Measurements from ENCODE around the gene MYBPC2.
"Not testable (repeated sequence)": the region's sequence is repeated elsewhere in the genome, so short reads cannot be mapped to it uniquely, and the experiment has no call there.

MYBPC2 gene

DNA sequence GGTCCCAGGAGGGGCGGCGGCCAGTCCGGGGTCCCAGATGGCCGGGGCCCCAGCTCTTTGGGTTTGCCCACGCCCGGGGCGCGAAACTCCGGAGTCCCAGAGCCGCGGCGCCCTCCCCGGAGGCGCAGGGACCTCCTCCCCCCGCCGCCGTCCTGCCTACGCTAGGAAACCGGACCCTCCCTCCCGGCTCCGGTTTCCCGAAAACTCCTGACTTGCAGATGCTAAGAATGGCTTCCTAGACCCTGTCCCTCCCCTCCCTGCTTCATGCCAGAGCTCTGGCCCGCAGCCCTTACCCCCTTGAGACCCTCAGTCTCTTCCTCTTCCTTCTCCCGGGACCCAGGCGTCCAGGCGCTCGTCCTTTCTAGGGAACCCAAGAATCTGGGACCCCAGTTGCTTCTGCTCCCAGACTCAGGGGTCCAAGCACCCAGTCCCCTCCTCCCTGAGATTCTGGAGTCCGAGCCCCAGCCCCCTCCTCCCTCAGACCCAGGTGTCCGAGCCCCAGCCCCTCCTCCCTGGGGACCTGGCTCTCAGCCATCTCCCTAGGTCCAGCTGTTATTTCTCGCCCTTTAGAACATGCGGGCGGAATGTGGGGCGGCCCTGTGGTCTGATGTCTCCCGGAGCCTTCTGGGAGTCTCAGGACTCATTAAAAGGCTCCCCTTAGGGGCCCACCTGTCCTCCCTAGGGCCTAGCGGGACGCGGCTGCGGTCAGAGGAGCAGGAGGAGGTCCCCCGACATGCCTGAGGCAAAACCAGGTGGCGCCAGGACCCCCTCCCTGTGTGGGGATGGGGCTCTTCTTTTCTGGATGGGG, at the start of gene MYBPC2:
Gene MYBPC2, plus strand, starts transcription at position 672 of the 808 bp plus-strand sequence. Its CDS starts 62 bp downstream, at position 734.
- DNase-seq (ENCODE audit: low read depth in 2 of 2), result no peak

DNA sequence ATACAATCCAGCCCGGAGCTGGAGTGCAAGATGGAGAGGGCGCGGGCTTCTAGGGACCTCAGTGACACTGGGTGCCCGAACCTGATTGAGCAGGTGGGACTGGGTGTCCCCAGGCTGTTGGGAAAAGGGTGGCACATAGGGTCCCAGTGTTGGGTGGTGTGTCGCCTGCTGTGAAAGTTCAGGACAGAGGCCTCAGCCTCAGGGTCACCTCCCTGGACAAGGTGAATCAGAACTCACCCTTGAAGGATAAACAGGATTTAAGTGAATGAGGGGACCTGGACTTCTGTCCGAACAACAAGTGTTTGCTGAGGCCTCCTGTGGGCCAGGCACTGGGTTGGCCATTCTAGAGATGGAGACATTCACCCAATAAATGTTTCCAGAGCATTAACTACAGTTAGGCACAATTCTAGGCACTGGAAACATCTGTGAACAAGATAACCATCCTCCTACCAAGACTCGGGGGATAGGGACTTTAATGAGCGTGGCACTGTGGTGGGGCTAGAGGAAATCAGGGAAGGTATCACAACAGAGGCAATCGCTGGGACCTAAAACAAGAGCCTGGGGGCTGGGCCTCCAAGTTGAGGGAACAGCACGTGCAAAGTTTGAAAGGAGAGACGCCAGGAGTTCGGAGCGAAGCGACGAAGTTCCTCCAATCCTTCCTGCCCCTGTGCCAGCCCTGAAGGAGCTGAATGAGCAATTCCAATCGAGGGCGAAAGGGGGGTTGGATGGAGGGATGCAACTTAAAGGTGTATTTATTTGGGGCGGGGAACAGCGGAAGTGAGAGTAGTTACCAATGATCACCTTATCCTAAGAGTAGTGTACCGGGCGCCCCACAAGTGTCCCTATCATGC, 49.5 kb upstream of the MYBPC2 start:
- DNase-seq (ENCODE audit: low read depth in 2 of 2), result no peak

DNA sequence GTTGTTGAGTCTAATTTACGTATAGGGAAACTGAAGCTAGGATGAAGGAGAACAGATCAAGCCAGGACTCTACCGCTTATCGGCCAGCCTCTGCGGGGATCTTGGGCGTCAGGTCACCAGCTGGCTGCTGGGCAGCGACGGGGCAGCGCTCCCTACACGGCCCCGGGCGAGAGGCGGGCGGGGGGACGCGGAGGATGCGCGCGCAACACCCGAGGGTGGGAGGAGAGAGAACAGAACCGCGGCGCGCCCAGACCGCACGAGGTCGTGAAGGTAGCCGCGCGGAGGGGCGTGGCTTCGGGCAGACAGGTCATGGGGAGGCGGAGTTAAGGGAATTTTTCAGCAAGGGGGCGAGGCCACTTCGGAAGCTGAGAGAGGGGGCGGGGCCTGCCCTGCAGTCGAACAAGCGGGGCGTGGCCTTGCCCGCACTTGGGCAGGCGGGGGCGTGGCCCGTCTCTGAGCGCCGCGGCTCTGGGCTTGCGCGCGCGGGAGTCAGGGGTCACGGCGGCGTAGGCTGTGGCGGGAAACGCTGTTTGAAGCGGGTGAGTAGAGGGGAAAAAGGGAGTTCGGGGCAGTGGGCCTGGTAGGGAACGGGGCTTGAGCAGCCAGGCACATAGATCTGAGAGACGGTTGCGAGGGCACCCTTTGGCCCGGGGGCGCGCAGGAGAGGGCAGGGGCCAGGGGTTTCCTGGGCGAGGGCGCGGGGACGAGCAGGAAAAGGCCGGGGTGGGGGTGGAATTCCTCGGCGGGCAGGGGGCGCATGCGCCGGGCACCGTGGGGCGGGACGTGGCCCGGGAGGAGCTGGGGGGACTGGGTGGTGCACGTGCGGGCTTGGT, 48.6 kb upstream of the MYBPC2 start, which contains the start of gene POLD1:
Gene POLD1, plus strand, starts transcription at position 496 of the 833 bp plus-strand sequence. CDS start 14,505 bp downstream, outside the sequence.
- peak; percentile 98 for DNase-seq (ENCODE audit: low read depth in 2 of 2)

GRCh38 chr19:50384685-50385535, 47.8 kb upstream of the MYBPC2 start:
- DNase-seq (ENCODE audit: low read depth in 2 of 2), result no peak

GRCh38 chr19:50387176-50387867, 45.4 kb upstream of the MYBPC2 start:
- no peak for DNase-seq (ENCODE audit: low read depth in 2 of 2)

- no peak for DNase-seq (ENCODE audit: low read depth in 2 of 2)
Observed at GRCh38 chr19:50387868-50388245, 44.8 kb upstream of the MYBPC2 start.

GRCh38 chr19:50390295-50390694, 42.4 kb upstream of the MYBPC2 start:
- DNase-seq (ENCODE audit: low read depth in 2 of 2), result not testable (repeated sequence)

- DNase-seq (ENCODE audit: low read depth in 2 of 2), result not testable (repeated sequence)
Observed at GRCh38 chr19:50390952-50391351, 41.7 kb upstream of the MYBPC2 start.

GRCh38 chr19:50392759-50393158, 39.9 kb upstream of the MYBPC2 start:
- no peak for DNase-seq (ENCODE audit: low read depth in 2 of 2)

- DNase-seq (ENCODE audit: low read depth in 2 of 2), result no peak
Observed at GRCh38 chr19:50393589-50393988, 39.1 kb upstream of the MYBPC2 start.

GRCh38 chr19:50394017-50394416, 38.7 kb upstream of the MYBPC2 start:
- no peak for DNase-seq (ENCODE audit: low read depth in 2 of 2)

- DNase-seq (ENCODE audit: low read depth in 2 of 2), result no peak
Observed at GRCh38 chr19:50398675-50399367, 33.9 kb upstream of the MYBPC2 start.

GRCh38 chr19:50399368-50399745, 33.3 kb upstream of the MYBPC2 start:
- no peak for DNase-seq (ENCODE audit: low read depth in 2 of 2)

DNA sequence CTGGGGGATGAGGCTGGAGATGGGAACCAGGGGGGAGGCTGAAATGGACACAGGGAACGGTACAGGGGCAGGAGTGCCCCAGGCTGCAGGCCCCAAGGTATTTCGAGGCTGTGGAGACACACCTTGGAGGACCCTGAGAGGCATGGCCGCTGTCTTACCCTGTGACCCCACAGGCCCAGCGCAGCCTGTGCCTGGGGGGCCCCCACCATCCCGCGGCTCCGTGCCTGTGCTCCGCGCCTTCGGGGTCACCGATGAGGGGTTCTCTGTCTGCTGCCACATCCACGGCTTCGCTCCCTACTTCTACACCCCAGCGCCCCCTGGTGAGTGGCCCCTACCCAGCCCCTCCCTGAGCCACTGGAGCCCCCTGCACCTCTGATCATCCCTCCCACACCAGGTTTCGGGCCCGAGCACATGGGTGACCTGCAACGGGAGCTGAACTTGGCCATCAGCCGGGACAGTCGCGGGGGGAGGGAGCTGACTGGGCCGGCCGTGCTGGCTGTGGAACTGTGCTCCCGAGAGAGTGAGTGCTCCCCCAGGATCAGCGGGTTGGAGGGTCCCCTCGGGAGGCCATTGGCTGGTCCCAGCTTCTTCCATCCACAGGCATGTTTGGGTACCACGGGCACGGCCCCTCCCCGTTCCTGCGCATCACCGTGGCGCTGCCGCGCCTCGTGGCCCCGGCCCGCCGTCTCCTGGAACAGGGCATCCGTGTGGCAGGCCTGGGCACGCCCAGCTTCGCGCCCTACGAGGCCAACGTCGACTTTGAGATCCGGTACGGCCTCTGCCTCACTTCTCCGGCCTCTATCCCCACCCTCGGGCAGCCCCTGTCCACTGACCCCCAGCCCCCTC, 30.9 kb upstream of the MYBPC2 start:
- DNase-seq (ENCODE audit: low read depth in 2 of 2), result no peak

GRCh38 chr19:50402544-50403301, 30.0 kb upstream of the MYBPC2 start:
- DNase-seq (ENCODE audit: low read depth in 2 of 2), result no peak

- DNase-seq (ENCODE audit: low read depth in 2 of 2), result no peak
Observed at GRCh38 chr19:50406156-50406820, 26.4 kb upstream of the MYBPC2 start.

DNA sequence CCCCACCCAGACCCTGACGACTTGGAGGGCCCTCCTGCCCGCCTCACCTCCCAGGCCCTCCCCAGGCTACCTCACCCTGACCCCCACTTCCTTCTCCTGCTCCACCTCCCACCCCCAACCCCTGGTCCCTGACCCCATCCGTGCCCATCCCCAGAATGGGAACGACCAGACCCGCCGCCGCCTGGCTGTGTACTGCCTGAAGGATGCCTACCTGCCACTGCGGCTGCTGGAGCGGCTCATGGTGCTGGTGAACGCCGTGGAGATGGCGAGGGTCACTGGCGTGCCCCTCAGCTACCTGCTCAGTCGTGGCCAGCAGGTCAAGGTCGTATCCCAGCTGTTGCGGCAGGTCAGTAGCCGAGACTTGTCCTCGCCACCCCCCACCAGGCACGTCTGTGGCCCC, 25.9 kb upstream of the MYBPC2 start:
- no peak for DNase-seq (ENCODE audit: low read depth in 2 of 2)
